Prostate gland (tissue), 2 donors: ENCODE data around the gene PCSK6.

Source experiments
- CTCF ChIP-seq, 4 experiments: fragments of 200-600 bp in 2 of 4; fragments of 450-650 bp in 2 of 4; sonication (generic) in 2 of 4; IDR thresholded peaks; 1 replicate in 3 of 4; 2 replicates in 1 of 4; pipeline ENCODE4 v1.5.1; 2016 to 2019; ENCODE audit warnings: antibody characterized with exemption in 4 of 4, mild to moderate bottlenecking in 2 of 4, moderate library complexity in 2 of 4
- POLR2A ChIP-seq: fragments of 450-650 bp; IDR thresholded peaks from one replicate; pipeline ENCODE4 v1.6.1; 2016; ENCODE audit warnings: antibody characterized with exemption, mild to moderate bottlenecking
- POLR2AphosphoS5 ChIP-seq: sonication (generic); formaldehyde crosslinking; IDR thresholded peaks from one replicate; pipeline ENCODE4 v1.6.1; 2017; ENCODE audit warnings: antibody characterized with exemption

DNA sequence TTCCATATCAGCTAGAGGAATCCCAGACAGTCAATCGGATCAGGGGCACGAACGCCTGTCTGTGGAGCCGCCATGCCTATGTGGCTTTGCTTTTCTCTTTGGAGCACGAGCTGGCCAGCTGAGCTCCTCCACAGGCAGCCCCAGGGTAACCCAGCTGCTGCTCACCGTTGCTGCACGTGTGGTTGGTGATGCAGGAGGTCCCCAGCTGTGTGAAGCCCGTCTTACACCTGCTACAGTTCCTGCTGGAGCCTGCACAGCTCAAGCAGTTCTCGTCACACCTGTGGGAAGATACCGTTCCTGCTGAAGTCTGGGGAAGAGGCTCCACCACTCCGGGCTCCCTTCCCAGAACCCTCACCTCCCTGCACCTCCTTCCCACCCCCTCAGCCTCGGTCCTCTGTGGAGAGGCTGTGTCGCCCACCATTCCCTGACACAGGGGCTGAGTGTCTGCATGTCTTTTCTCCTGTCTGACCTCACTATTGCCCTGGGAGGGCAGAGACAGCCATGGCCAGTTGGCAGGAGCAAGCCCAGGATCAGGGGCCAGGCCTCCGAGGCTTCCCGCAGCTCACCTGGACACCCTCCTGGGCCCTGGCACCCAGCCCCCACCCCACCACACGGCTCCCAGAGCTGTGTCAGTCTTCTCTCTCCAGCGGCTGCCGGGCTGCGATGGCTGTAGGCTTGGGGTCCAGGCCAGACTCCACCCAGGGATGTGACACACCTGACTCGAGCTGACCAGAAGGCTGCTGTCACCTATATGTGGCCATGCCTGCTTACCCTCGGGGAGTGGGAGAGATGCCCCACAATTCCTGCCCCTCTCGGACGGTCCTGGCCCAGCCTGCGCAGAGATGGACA is 182.2 kb downstream of the PCSK6 start:
- no peak for TF ChIP-seq POLR2AphosphoS5
- TF ChIP-seq CTCF (IDR thresholded peaks at IDR 0.05) = no peak
- TF ChIP-seq POLR2A = no peak
